OCI-LY7 (cell line): ENCODE results near the gene HABP2. TPM values are rescaled to one million over a fixed set of nuclear protein-coding genes. Genes with fewer than 3 reads are reported as not detected.

Source experiments
- BruUV-seq: library from RNA; stranded (reverse); fragments of 400-500 nt; replicated peaks from 2 replicates; lab custom pipeline; 2021; lab: Mats Ljungman, UMichigan
- CTCF ChIA-PET: fragments of 300-600 bp; sonication (Branson Sonifier 250); formaldehyde crosslinking; loops from one replicate; lab custom pipeline; 2022; ENCODE audit warnings: antibody characterized with exemption; ENCODE audit not compliant: unreplicated experiment; lab: Charles Lee
- POLR2A ChIA-PET: fragments of 300-600 bp; sonication (Branson Sonifier 250); formaldehyde crosslinking; loops from one replicate; lab custom pipeline; 2022; ENCODE audit warnings: antibody characterized with exemption; lab: Charles Lee
- DNase-seq: peaks from one replicate; pipeline ENCODE4 v3.0.0-alpha.2; 2015; ENCODE audit warnings: low spot score
- H2AFZ ChIP-seq: fragments of 200-600 bp; sonication (generic), shearing (Covaris generic); 2 replicates; pipeline ENCODE4 v1.6.1; 2014; ENCODE audit warnings: mild to moderate bottlenecking, antibody characterized with exemption, low read length, moderate library complexity
- H3K27ac ChIP-seq: fragments of 200-600 bp; sonication (generic); 2 replicates; pipeline ENCODE4 v1.5.1; 2014; ENCODE audit warnings: mixed run types, low read depth, mild to moderate bottlenecking, moderate library complexity, low read length, inconsistent platforms; ENCODE audit not compliant: poor library complexity, severe bottlenecking
- H3K36me3 ChIP-seq: fragments of 200-600 bp; sonication (generic); 2 replicates; pipeline ENCODE4 v1.6.1; 2014; ENCODE audit warnings: mild to moderate bottlenecking, antibody characterized with exemption, low read length, moderate library complexity, mixed read lengths; ENCODE audit not compliant: insufficient read depth
- H3K4me1 ChIP-seq: fragments of 200-600 bp; sonication (generic); 2 replicates; pipeline ENCODE4 v1.5.1; 2014; ENCODE audit warnings: mild to moderate bottlenecking, low read length; ENCODE audit not compliant: insufficient read depth, poor library complexity, severe bottlenecking
- H3K4me2 ChIP-seq: fragments of 200-600 bp; sonication (generic); 2 replicates; pipeline ENCODE4 v1.6.1; 2014; ENCODE audit warnings: mild to moderate bottlenecking, low read length
- H3K4me3 ChIP-seq: fragments of 200-600 bp; sonication (generic); 2 replicates; pipeline ENCODE4 v1.5.1; 2014; ENCODE audit warnings: mild to moderate bottlenecking, low read depth, low read length; ENCODE audit not compliant: poor library complexity, severe bottlenecking
- H3K79me2 ChIP-seq: fragments of 200-600 bp; sonication (generic); 2 replicates; pipeline ENCODE4 v1.6.1; 2016; ENCODE audit warnings: low read depth, mild to moderate bottlenecking, low read length, moderate library complexity, mixed read lengths; ENCODE audit not compliant: insufficient read depth
- H3K9me2 ChIP-seq: fragments of 200-600 bp; sonication (generic); 2 replicates; pipeline ENCODE4 v1.6.1; 2016; ENCODE audit warnings: mild to moderate bottlenecking, low read length, mixed read lengths; ENCODE audit not compliant: insufficient read depth
- H3K9me3 ChIP-seq: fragments of 200-600 bp; sonication (generic); 2 replicates; pipeline ENCODE4 v1.6.1; 2014; ENCODE audit warnings: mild to moderate bottlenecking, mixed run types, low read length, mixed read lengths
- H4K20me1 ChIP-seq: fragments of 200-600 bp; sonication (generic); 2 replicates; pipeline ENCODE4 v1.6.1; 2014; ENCODE audit warnings: mild to moderate bottlenecking, antibody characterized with exemption, low read length, moderate library complexity, mixed read lengths; ENCODE audit not compliant: insufficient read depth
- CTCF ChIP-seq: fragments of 200-600 bp; sonication (generic); conservative IDR thresholded peaks from 2 replicates; pipeline ENCODE4 v1.5.1; 2014; ENCODE audit warnings: mild to moderate bottlenecking, antibody characterized with exemption, low read length, moderate library complexity, mixed read lengths
- EZH2phosphoT487 ChIP-seq: fragments of 200-600 bp; sonication (generic); IDR thresholded peaks from 2 replicates; pipeline ENCODE4 v1.6.1; 2018; ENCODE audit warnings: low read depth, borderline replicate concordance, mild to moderate bottlenecking, mixed run types, antibody characterized with exemption, low read length, moderate library complexity, mixed read lengths
- intact Hi-C: fragments of 100-400 bp; cut with micrococcal nuclease; formaldehyde crosslinking; loops from one replicate; pipeline ENCODE4 v1.10.0; 2022; ENCODE audit not compliant: unreplicated experiment
- total RNA-seq, 2 experiments: library from RNA; depleted of rRNA in 1 of 2; stranded (reverse); fragments of >200 nt in 1 of 2; shearing (Covaris generic) in 1 of 2; gene quantifications; 2 replicates each; pipeline ENCODE4 v1.2.3, GENCODE V29; 2014 to 2022

HABP2 gene
- total RNA-seq, 2 experiments from 2014 or later: not detected

GRCh38 chr10:113518816-113519591 is 33.8 kb upstream of the HABP2 start:
- H4K20me1 ChIP-seq: no peaks in the 10 kb centered on the region
- intact Hi-C loops: no loop called here
- H3K4me3 ChIP-seq: no peak overlapping the region
- ChIA-PET POLR2A (interaction anchor here (0.6 kb wide), 1 partner anchor 886 kb away, joined by 4 read pairs; no protein-coding TSS in a partner anchor), CTCF (no interaction called here)
- no peak for DNase-seq
- no peak overlapping the region for H3K27ac ChIP-seq
- no peaks in the 10 kb centered on the region for H3K9me2 ChIP-seq
- no TSS peak for BruUV-seq
- H3K79me2 ChIP-seq: no peaks in the 10 kb centered on the region
- H3K4me1 ChIP-seq: no peaks in the 10 kb centered on the region
- no peaks in the 10 kb centered on the region for H3K36me3 ChIP-seq
- H2AFZ ChIP-seq: no peak overlapping the region
- no peaks in the 10 kb centered on the region for H3K9me3 ChIP-seq
- TF ChIP-seq EZH2phosphoT487: no peak
- TF ChIP-seq CTCF: no peak
- H3K4me2 ChIP-seq: no peak overlapping the region

GRCh38 chr10:113519681-113520115 is 33.2 kb upstream of the HABP2 start:
- DNase-seq: no peak
- no peaks in the 10 kb centered on the region for H4K20me1 ChIP-seq
- ChIA-PET POLR2A (no interaction called here), CTCF (no interaction called here)
- TF ChIP-seq CTCF (no peak), EZH2phosphoT487 (no peak)
- no peak overlapping the region for H2AFZ ChIP-seq
- H3K9me3 ChIP-seq: no peaks in the 10 kb centered on the region
- BruUV-seq: no TSS peak
- intact Hi-C loops: loop anchor here (5.0 kb wide), 1 partner anchor 1042 kb away; no protein-coding TSS in a partner anchor
- H3K27ac ChIP-seq: no peak overlapping the region
- no peaks in the 10 kb centered on the region for H3K79me2 ChIP-seq
- no peak overlapping the region for H3K4me3 ChIP-seq
- H3K9me2 ChIP-seq: no peaks in the 10 kb centered on the region
- H3K4me1 ChIP-seq: no peaks in the 10 kb centered on the region
- no peaks in the 10 kb centered on the region for H3K36me3 ChIP-seq
- H3K4me2 ChIP-seq: no peak overlapping the region

GRCh38 chr10:113520261-113520660 is 32.6 kb upstream of the HABP2 start:
- TF ChIP-seq CTCF: no peak
- Histone ChIP-seq H2AFZ (no peak overlapping the region), H3K4me2 (no peak overlapping the region), H3K27ac (no peak overlapping the region), H3K79me2 (no peaks in the 10 kb centered on the region), H3K36me3 (no peaks in the 10 kb centered on the region), H4K20me1 (no peaks in the 10 kb centered on the region), H3K4me3 (no peak overlapping the region), H3K9me3 (no peaks in the 10 kb centered on the region), H3K9me2 (no peaks in the 10 kb centered on the region), H3K4me1 (no peaks in the 10 kb centered on the region)
- ChIA-PET POLR2A (no interaction called here), CTCF (no interaction called here)
- intact Hi-C loops: loop anchor here (5.0 kb wide), 1 partner anchor 1043 kb away; no protein-coding TSS in a partner anchor
- no peak for DNase-seq
- BruUV-seq: no TSS peak
